Measurements from ENCODE around the gene KRTAP1-1.
"Not testable (repeated sequence)": the region's sequence is repeated elsewhere in the genome, so short reads cannot be mapped to it uniquely, and the experiment has no call there.

Gene KRTAP1-1

DNA sequence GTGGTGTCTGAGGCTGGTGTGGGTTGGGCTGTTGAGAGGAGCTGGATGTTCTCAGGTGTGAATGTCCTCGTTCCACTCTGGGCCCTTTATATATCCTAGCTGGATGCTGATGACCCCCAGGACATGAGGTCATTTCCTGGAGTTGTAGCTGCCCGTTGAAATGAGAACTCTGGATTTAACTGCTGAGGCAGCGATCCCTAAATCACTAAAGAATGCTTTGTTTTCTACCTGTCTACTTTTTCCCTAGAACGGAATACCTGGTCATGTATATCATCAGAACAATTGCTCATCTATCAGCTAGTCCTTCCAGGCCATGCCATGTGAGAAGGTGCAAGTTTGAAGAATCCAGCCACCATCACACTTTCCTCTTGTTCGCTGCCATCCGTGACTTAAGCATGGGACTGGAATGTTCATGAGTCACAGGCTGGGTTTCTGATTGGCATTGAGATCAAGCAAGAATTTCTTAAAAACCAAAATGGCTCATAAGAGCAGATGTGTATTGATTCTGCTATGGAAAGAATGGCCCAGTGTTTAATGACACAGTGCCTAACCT lies 18.9 kb upstream of the KRTAP1-1 start, which contains the start of gene KRTAP2-3:
Gene KRTAP2-3, minus strand, starts transcription at position 63 of the 553 bp plus-strand sequence. CDS start 64 bp downstream, outside the sequence.
- DNase-seq (ENCODE audit: extremely low read depth, low read depth): peak; percentile 81
- TF ChIP-seq, protein P1, sequence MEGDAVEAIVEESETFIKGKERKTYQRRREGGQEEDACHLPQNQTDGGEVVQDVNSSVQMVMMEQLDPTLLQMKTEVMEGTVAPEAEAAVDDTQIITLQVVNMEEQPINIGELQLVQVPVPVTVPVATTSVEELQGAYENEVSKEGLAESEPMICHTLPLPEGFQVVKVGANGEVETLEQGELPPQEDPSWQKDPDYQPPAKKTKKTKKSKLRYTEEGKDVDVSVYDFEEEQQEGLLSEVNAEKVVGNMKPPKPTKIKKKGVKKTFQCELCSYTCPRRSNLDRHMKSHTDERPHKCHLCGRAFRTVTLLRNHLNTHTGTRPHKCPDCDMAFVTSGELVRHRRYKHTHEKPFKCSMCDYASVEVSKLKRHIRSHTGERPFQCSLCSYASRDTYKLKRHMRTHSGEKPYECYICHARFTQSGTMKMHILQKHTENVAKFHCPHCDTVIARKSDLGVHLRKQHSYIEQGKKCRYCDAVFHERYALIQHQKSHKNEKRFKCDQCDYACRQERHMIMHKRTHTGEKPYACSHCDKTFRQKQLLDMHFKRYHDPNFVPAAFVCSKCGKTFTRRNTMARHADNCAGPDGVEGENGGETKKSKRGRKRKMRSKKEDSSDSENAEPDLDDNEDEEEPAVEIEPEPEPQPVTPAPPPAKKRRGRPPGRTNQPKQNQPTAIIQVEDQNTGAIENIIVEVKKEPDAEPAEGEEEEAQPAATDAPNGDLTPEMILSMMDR (IDR thresholded peaks at IDR 0.05; ENCODE audit: low read depth, low read length): no peak

DNA sequence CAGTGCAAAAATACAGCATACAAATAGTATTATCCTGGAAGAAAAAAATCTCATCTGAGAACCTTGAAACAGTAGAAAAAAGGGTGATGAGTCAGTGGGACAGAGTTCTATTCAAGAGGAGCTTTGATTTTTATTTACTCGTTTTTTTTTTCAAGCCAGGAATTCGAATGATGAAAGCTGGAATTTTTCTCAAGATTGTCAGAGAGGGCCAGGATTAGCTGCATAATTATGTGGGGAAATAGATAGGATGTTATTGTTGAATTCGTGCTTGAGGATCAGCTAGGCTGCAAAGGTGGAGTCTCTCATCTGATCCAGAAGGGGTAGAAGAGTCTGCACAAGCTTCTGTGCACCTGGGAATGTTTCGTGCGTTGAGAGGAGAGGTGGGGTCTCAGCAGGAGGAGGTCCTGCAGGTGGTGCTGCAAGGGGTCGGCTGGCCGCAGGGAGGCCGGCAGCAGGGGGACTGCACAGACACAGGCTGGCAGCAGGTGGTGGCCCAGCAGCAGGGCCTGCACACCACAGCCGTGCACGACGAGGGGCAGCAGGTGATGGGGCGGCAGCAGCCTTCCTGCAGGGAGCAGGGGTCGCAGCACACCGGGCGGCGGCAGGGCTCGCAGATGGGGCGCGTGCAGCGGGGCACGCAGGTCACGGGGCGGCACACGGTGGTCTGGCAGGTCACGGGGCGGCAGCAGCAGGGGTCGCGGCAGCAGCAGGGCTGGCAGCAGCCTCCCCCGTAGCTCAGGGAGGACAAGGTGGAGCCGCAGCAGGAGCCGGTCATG lies 18.2 kb upstream of the KRTAP1-1 start:
- peak; percentile 64 for DNase-seq (ENCODE audit: extremely low read depth, low read depth)

DNA sequence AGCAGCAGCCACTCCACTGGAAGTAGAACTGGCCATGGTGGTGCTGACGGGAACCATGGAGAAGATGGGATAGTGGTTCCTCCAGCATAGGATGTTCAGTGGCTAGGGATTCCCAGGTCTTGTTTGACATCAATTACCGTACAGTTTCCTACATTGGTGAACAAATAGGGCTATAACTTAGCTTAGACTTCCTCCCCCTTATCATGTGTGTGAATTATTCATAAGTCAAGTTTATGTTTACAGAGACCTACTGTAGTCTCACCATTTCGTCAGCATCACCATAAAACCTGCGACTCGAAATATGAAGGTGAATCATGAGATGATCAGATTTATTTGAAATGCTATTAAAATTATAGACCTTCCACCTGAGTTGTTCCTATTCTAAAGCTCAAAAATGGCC lies 17.5 kb upstream of the KRTAP1-1 start:
- TF ChIP-seq, protein P1 (IDR thresholded peaks at IDR 0.05; ENCODE audit: low read depth, low read length): no peak
- no peak for DNase-seq (ENCODE audit: extremely low read depth, low read depth)

DNA sequence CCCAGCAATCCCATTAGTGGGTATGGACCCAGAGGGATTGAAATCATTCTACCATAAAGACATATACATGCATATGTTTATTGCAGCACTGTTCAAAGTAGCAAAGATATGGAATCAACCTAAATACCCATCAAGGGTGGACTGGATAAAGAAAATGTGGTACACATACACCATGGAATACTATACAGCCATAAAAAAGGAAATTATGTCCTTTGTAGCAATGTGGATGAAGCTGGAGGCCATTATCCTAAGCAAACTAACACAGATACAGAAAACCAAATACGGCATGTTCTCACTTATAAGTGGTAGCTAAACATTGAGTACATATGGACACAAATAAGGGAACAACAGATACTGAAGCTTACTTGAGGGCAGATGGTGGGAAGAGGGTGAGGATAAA lies 16.3 kb upstream of the KRTAP1-1 start:
- TF ChIP-seq, protein P1 (IDR thresholded peaks at IDR 0.05; ENCODE audit: low read depth, low read length): no peak
- DNase-seq (ENCODE audit: extremely low read depth, low read depth): no peak

DNA sequence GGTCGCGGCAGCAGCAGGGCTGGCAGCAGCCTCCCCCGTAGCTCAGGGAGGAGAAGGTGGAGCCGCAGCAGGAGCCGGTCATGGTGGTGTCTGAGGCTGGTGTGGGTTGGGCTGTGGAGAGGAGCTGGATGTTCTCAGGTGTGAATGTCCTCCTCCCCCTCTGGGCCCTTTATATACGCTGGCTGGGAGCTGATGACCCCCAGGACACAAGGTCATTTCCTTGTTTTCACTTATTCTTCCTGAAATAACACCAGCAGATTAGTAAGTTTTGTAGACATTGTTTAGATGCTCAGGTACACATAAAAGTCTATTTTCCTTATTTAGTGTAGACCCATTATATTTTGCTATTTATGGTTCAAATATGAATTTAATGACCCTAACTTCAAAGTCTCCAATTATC lies 13.9 kb upstream of the KRTAP1-1 start, which contains the start of gene KRTAP2-2:
Gene KRTAP2-2, minus strand, starts transcription at position 101 of the 400 bp plus-strand sequence. Its CDS starts 19 bp downstream, at position 82.
- DNase-seq (ENCODE audit: extremely low read depth, low read depth): not testable (repeated sequence)

DNA sequence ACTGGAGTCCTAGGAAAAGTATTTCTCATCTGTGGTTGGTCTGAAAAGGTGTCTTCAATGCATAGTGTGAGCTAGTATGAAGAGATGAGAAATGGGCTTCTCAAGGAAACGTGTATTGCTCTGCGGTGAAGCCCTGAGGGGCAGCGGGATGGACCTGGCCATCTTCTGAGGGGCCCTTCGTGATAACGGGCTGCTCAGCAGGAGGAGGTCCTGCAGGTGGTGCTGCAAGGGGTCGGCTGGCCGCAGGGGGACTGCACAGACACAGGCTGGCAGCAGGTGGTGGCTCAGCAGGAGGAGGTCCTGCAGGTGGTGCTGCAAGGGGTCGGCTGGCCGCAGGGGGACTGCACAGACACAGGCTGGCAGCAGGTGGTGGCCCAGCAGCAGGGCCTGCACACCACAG lies 13.3 kb upstream of the KRTAP1-1 start:
- not testable (repeated sequence) for DNase-seq (ENCODE audit: extremely low read depth, low read depth)

DNA sequence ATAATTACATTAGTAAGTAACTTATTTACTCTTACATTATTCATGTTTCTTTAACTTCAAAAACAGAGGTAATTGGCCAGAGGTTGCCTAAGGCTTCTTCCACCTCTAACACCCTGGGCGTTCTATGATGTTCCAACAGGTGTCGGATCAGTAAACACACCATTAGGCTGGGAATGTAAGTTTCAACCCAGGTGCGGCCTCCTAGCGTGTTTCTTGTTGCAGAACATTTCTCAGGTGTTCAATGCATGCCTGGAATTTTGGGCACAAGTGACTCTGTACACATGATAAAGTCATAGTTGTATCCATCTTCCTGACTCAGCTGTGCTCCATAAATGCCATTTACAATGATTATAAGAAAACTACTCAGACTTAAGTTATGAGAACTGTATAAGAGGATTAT lies 12.8 kb upstream of the KRTAP1-1 start:
- TF ChIP-seq, protein P1 (IDR thresholded peaks at IDR 0.05; ENCODE audit: low read depth, low read length): no peak
- DNase-seq (ENCODE audit: extremely low read depth, low read depth): no peak

DNA sequence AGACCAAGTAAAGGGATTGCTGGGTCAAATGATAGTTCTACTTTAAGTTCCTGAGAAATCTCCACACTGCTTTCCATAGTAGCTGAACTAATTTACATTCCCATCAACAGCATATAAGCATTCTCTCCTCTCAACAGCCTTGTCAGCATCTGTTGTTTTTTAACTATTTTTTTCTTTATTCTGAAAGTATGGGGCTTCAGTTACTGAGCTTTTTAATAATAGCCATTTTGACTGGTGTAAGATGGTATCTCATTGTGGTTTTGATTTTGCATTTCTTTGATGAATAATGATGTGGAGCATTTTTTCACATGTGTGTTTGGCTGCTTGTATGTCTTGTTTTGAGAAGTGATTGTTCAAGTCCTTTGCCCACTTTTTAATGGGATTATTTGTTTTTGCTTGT lies 11.3 kb upstream of the KRTAP1-1 start:
- TF ChIP-seq, protein P1 (IDR thresholded peaks at IDR 0.05; ENCODE audit: low read depth, low read length): no peak
- DNase-seq (ENCODE audit: extremely low read depth, low read depth): no peak

DNA sequence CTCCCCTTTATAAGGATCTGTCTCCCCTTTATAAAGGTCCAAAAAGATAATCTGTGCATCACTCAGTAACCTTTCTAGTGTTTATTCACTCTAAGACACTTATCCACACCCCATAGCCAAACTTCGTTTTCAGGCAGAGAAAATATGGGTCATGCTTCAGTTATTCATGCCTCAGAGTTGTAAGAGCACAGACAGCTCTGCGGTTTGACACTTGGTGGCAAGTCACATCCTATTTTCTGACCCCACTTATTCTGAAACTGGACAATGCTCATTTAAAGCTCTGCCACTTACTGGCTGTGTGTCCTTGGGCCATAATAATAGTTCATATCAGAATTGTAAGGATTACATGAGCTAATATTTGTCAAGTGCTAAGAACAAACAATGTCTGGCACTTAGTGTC lies 7.9 kb upstream of the KRTAP1-1 start:
- TF ChIP-seq, protein P1 (IDR thresholded peaks at IDR 0.05; ENCODE audit: low read depth, low read length): no peak
- no peak for DNase-seq (ENCODE audit: extremely low read depth, low read depth)
